SK-N-SH (cell line): ENCODE data around the gene IL10RA.

Source experiments
- FOXM1 ChIP-seq: IDR thresholded peaks from 2 replicates; pipeline ENCODE4 v1.4.0; 2012; ENCODE audit warnings: low read depth, mild to moderate bottlenecking
- GATA2 ChIP-seq: sonication (generic); formaldehyde crosslinking; IDR thresholded peaks from 2 replicates; pipeline ENCODE4 v1.5.0; 2020; ENCODE audit warnings: mild to moderate bottlenecking, missing genetic modification reagents
- POLR2AphosphoS5 ChIP-seq: IDR thresholded peaks from 2 replicates; pipeline ENCODE4 v1.6.1; 2012; ENCODE audit warnings: low read depth, low read length
- RCOR1 ChIP-seq: fragments of 150-350 bp; IDR thresholded peaks from 2 replicates; pipeline ENCODE4 v1.6.1; 2017; ENCODE audit warnings: antibody characterized with exemption, low read length
- YY1 ChIP-seq: IDR thresholded peaks from 2 replicates; pipeline ENCODE4 v1.4.0; 2012; ENCODE audit warnings: low read depth, mild to moderate bottlenecking
- TF ChIP-seq, protein P1 (sequence below): fragments of 200-600 bp; sonication (generic); IDR thresholded peaks from 2 replicates; pipeline ENCODE4 v1.6.1; 2017; ENCODE audit warnings: antibody characterized with exemption, mild to moderate bottlenecking, moderate library complexity
- TF ChIP-seq, protein P2 (sequence below): fragments of 150-350 bp; IDR thresholded peaks from 2 replicates; pipeline ENCODE4 v1.6.1; 2017; ENCODE audit warnings: antibody characterized with exemption, low read length, low read depth, borderline replicate concordance
- TF ChIP-seq, protein P3 (sequence below): IDR thresholded peaks from 2 replicates; pipeline ENCODE4 v1.6.1; 2012; ENCODE audit warnings: mild to moderate bottlenecking, low read depth, low read length, moderate library complexity
- TF ChIP-seq, protein P4 (sequence below): IDR thresholded peaks from 2 replicates; pipeline ENCODE4 v1.4.0; 2012; ENCODE audit warnings: low read depth, borderline replicate concordance
- TF ChIP-seq, protein P5 (sequence below): IDR thresholded peaks from 2 replicates; pipeline ENCODE4 v1.4.0; 2012; ENCODE audit warnings: low read depth

DNA sequence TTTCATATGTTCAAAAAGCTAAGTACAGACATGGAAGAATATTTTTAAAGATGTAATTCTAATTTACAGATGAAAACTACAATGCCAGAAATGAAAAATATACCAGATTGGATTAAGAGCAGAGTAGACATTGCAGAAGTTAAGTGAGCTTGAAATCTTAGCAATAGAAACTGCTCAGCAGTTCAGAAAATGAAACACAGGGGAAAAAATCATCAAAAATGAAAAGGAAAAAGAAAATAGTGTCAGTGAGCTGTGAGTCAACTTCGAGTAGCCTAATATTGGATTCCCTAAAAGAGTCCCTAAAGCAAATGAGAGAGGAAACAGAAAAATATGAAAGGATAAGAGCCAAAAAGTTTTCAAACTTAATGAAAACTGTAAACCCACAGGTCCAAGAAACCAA lies 25.8 kb upstream of the IL10RA start:
- TF ChIP-seq, protein P1, sequence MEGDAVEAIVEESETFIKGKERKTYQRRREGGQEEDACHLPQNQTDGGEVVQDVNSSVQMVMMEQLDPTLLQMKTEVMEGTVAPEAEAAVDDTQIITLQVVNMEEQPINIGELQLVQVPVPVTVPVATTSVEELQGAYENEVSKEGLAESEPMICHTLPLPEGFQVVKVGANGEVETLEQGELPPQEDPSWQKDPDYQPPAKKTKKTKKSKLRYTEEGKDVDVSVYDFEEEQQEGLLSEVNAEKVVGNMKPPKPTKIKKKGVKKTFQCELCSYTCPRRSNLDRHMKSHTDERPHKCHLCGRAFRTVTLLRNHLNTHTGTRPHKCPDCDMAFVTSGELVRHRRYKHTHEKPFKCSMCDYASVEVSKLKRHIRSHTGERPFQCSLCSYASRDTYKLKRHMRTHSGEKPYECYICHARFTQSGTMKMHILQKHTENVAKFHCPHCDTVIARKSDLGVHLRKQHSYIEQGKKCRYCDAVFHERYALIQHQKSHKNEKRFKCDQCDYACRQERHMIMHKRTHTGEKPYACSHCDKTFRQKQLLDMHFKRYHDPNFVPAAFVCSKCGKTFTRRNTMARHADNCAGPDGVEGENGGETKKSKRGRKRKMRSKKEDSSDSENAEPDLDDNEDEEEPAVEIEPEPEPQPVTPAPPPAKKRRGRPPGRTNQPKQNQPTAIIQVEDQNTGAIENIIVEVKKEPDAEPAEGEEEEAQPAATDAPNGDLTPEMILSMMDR, result no peak
- TF ChIP-seq, protein P2, sequence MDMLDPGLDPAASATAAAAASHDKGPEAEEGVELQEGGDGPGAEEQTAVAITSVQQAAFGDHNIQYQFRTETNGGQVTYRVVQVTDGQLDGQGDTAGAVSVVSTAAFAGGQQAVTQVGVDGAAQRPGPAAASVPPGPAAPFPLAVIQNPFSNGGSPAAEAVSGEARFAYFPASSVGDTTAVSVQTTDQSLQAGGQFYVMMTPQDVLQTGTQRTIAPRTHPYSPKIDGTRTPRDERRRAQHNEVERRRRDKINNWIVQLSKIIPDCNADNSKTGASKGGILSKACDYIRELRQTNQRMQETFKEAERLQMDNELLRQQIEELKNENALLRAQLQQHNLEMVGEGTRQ, result no peak
- TF ChIP-seq POLR2AphosphoS5 (no peak), GATA2 (no peak), FOXM1 (no peak), YY1 (no peak), RCOR1 (no peak)
- TF ChIP-seq, protein P3, sequence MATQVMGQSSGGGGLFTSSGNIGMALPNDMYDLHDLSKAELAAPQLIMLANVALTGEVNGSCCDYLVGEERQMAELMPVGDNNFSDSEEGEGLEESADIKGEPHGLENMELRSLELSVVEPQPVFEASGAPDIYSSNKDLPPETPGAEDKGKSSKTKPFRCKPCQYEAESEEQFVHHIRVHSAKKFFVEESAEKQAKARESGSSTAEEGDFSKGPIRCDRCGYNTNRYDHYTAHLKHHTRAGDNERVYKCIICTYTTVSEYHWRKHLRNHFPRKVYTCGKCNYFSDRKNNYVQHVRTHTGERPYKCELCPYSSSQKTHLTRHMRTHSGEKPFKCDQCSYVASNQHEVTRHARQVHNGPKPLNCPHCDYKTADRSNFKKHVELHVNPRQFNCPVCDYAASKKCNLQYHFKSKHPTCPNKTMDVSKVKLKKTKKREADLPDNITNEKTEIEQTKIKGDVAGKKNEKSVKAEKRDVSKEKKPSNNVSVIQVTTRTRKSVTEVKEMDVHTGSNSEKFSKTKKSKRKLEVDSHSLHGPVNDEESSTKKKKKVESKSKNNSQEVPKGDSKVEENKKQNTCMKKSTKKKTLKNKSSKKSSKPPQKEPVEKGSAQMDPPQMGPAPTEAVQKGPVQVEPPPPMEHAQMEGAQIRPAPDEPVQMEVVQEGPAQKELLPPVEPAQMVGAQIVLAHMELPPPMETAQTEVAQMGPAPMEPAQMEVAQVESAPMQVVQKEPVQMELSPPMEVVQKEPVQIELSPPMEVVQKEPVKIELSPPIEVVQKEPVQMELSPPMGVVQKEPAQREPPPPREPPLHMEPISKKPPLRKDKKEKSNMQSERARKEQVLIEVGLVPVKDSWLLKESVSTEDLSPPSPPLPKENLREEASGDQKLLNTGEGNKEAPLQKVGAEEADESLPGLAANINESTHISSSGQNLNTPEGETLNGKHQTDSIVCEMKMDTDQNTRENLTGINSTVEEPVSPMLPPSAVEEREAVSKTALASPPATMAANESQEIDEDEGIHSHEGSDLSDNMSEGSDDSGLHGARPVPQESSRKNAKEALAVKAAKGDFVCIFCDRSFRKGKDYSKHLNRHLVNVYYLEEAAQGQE, result no peak
- TF ChIP-seq, protein P4, sequence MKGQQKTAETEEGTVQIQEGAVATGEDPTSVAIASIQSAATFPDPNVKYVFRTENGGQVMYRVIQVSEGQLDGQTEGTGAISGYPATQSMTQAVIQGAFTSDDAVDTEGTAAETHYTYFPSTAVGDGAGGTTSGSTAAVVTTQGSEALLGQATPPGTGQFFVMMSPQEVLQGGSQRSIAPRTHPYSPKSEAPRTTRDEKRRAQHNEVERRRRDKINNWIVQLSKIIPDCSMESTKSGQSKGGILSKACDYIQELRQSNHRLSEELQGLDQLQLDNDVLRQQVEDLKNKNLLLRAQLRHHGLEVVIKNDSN, result no peak
- TF ChIP-seq, protein P5, sequence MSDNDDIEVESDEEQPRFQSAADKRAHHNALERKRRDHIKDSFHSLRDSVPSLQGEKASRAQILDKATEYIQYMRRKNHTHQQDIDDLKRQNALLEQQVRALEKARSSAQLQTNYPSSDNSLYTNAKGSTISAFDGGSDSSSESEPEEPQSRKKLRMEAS, result no peak
